Spleen (tissue), 7 donors: Measurements from ENCODE around the gene PYHIN1.

Experiments used
- CTCF ChIP-seq, 11 experiments: fragments of 200-600 bp in 7 of 11; fragments of 450-650 bp in 4 of 11; sonication (generic) in 4 of 11; IDR thresholded peaks in 8 of 11; conservative IDR thresholded peaks in 3 of 11; 1 replicate in 7 of 11; 2 replicates in 4 of 11; pipeline versions ENCODE4 v1.4.0 to v1.8.0; 2016 to 2021; ENCODE audit warnings: antibody characterized with exemption in 11 of 11, inconsistent platforms in 4 of 11, mild to moderate bottlenecking in 1 of 11
- POLR2A ChIP-seq, 3 donors: fragments of 450-650 bp; IDR thresholded peaks; one replicate each; pipeline ENCODE4 v1.5.1; 2017; ENCODE audit warnings: antibody characterized with exemption in 3 of 3, mild to moderate bottlenecking in 1 of 3
- POLR2AphosphoS5 ChIP-seq, 3 donors: sonication (generic); formaldehyde crosslinking; IDR thresholded peaks; one replicate each; pipeline ENCODE4 v1.5.1; 2017; ENCODE audit warnings: antibody characterized with exemption in 3 of 3
- donor health status: DM: no; HTN: no; CAD: no; lungs with moderate emphysema.
- donor health status: DM: no; HTN: no; CAD: no.
- donor health status: DM: no; HTN: no; CAD: no.

- TF ChIP-seq CTCF (IDR thresholded peaks at IDR 0.05 in 8 of 11, conservative IDR thresholded peaks at IDR 0.05 in 3 of 11), result no peak
- no peak for TF ChIP-seq POLR2AphosphoS5 (IDR thresholded peaks at IDR 0.05)
- no peak for TF ChIP-seq POLR2A (IDR thresholded peaks at IDR 0.05)
These were observed 15.3 kb upstream of the PYHIN1 start for GRCh38 chr1:158916085-158916484.
